Measurements from ENCODE around the gene SIGMAR1. TPM values are rescaled to one million over a fixed set of nuclear protein-coding genes. Genes with fewer than 3 reads are reported as not detected.

Gene SIGMAR1
- total RNA-seq, 2 donors from 2014 or later, result 103 to 142 TPM

DNA sequence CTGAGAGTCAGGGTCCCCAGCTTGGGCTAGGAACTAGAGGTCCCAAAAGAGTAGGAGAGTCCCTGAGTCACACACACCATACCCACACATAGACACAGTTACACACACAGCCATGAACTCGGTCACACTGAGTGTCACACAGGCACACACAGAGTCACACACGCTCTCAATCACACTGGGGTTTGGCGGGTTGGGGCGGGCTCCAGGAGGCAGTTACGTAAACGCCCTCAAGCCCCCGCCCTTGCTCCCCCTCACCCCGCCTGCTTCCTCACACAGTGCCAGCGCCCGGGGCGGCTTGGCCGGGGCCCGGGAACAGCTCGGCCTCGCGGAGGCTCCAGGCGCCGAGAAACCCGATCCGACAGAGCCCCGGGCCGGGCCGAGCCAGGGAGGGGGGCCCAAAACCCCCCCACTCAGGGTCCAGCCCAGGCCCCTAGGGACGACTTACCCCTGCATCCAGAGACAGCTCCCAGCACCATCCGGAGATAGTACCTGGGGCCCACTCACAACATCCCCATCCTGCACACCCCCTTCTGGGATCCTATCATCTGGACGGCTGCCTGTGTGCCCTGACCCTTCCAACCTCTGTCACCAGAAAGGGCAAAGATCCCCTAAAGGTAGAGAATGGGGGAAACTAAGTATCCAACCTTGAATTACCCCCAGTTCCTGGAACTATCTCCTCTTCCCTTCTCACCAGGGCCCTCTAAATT is 44.5 kb downstream of the SIGMAR1 start:
- H3K4me1 ChIP-seq (replicated peaks), result peaks cover 17% of the 10 kb centered on the region
- H3K27ac ChIP-seq, result peak overlapping the region; percentile 63 to 69
- no peaks in the 10 kb centered on the region for H3K36me3 ChIP-seq
- no peak overlapping the region for H3K4me3 ChIP-seq
- peak; percentile 88 for DNase-seq (ENCODE audit: low spot score)
- 3% methylated on average over 26 of the region's 26 CpGs for WGBS
- TF ChIP-seq POLR2AphosphoS5 (IDR thresholded peaks at IDR 0.05), result peak; percentile 76
- TF ChIP-seq, protein P1, sequence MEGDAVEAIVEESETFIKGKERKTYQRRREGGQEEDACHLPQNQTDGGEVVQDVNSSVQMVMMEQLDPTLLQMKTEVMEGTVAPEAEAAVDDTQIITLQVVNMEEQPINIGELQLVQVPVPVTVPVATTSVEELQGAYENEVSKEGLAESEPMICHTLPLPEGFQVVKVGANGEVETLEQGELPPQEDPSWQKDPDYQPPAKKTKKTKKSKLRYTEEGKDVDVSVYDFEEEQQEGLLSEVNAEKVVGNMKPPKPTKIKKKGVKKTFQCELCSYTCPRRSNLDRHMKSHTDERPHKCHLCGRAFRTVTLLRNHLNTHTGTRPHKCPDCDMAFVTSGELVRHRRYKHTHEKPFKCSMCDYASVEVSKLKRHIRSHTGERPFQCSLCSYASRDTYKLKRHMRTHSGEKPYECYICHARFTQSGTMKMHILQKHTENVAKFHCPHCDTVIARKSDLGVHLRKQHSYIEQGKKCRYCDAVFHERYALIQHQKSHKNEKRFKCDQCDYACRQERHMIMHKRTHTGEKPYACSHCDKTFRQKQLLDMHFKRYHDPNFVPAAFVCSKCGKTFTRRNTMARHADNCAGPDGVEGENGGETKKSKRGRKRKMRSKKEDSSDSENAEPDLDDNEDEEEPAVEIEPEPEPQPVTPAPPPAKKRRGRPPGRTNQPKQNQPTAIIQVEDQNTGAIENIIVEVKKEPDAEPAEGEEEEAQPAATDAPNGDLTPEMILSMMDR (IDR thresholded peaks at IDR 0.05), result no peak
- intact Hi-C loops (cut with DNase I), result no loop called here
- no peaks in the 10 kb centered on the region for H3K9me3 ChIP-seq
- no peaks in the 10 kb centered on the region for H3K27me3 ChIP-seq (replicated peaks; ENCODE audit: insufficient read depth)

DNA sequence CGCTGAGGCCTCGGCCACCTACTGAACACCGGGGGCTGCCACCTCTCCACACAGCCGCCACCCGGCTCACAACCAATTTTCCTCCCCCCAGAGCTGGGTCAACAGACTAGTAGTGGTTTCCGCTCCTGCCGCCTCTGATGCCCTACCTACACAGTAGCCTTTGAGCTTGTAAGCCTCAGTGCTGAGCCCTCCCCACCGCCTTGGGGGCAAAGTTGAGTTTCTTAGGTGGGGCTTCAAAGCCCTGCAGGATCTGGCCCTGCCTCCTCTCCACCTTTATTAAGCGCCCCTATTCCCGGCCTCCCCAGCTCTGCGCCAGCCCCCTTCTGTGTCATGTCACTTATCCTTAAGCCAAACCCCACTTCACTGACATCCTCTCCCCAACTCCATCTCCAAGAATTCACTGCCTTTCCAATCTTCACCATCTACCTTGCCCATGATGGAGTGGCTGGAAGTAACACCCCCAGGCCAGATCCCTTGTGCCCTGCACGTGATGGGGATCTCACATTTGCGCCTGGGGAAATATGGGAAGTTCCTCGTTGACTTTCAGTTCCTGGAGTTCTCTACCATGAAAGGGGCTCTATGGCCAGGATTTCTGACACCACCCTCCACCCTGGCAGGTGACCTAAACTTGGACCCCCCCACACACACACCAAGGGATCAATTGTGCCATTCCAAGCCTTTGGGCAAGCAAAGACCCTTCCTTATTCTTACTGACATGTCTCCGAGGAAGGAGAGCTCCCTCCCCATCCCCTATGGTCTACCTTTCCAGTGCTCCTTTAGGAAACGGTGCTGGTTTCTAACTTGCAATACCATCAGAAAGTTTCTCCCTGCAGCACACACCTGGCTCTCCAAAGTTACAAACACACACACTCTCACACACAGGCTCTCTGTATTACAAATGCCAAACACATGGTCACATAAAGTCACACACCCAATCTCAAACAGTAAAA is 45.4 kb downstream of the SIGMAR1 start:
- 37% methylated on average over 16 of the region's 16 CpGs for WGBS
- H3K4me1 ChIP-seq (replicated peaks), result peaks cover 17% of the 10 kb centered on the region
- no peak for DNase-seq (ENCODE audit: low spot score)
- no peaks in the 10 kb centered on the region for H3K27me3 ChIP-seq (replicated peaks; ENCODE audit: insufficient read depth)
- intact Hi-C loops (cut with DNase I), result loop anchor here (1.0 to 2.0 kb wide), 2 partner anchors 44 to 189 kb away; no protein-coding TSS in a partner anchor
- H3K36me3 ChIP-seq, result no peaks in the 10 kb centered on the region
- no peaks in the 10 kb centered on the region for H3K9me3 ChIP-seq
- no peak overlapping the region for H3K4me3 ChIP-seq
- H3K27ac ChIP-seq, result peak overlapping the region; percentile 8 to 63
- no peak for TF ChIP-seq POLR2A (IDR thresholded peaks at IDR 0.05)
- TF ChIP-seq, protein P1 (IDR thresholded peaks at IDR 0.05), result no peak
- no peak for TF ChIP-seq POLR2AphosphoS5 (IDR thresholded peaks at IDR 0.05)

DNA sequence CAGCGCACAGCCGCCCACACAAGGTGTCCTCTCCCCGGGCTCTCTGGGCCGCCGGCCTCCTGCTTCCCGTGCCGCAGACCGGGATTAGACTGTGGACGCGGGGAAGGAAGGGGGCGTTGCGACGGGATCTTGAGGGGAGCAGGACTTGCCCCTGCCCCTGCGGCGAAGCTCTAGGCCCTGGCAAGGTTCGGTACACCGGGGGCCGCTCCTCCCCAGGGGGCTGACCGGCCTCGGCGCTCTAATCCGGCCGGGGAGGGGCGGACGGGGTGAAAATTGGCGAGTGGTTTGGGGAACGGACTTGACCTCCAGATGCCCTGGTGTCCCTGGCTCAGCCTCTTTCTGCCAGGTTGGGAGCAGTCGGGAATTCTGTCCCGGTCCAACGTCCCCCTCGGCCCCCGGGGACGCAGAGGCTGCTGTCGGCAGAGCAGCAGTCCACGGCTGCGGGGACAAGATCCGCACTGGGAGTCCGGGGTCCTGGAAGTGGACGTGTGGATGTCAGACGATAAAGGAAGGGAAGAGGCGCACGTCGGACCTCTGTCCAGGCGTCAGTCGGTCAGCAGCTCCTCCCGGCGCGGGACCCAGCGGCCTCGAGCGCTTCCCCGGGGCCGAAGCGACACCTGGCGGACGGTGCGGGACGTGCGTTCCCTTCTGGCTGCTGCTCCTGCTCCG is 46.2 kb downstream of the SIGMAR1 start:
- DNase-seq (ENCODE audit: low spot score), result peak; percentile 84
- 15% methylated on average over 60 of the region's 60 CpGs for WGBS
- H3K4me1 ChIP-seq (replicated peaks), result peaks cover 17% of the 10 kb centered on the region
- H3K27me3 ChIP-seq (replicated peaks; ENCODE audit: insufficient read depth), result no peaks in the 10 kb centered on the region
- TF ChIP-seq, protein P1 (IDR thresholded peaks at IDR 0.05), result peak; percentile 89 to 96 (median 94)
- TF ChIP-seq POLR2A (IDR thresholded peaks at IDR 0.05), result no peak
- peak; percentile 42 for TF ChIP-seq POLR2AphosphoS5 (IDR thresholded peaks at IDR 0.05)
- no peaks in the 10 kb centered on the region for H3K9me3 ChIP-seq
- no peak overlapping the region for H3K27ac ChIP-seq
- H3K36me3 ChIP-seq, result no peaks in the 10 kb centered on the region
- intact Hi-C loops (cut with DNase I), result loop anchor here (1.0 to 2.0 kb wide), 2 partner anchors 43 to 189 kb away; no protein-coding TSS in a partner anchor
- H3K4me3 ChIP-seq, result no peak overlapping the region

DNA sequence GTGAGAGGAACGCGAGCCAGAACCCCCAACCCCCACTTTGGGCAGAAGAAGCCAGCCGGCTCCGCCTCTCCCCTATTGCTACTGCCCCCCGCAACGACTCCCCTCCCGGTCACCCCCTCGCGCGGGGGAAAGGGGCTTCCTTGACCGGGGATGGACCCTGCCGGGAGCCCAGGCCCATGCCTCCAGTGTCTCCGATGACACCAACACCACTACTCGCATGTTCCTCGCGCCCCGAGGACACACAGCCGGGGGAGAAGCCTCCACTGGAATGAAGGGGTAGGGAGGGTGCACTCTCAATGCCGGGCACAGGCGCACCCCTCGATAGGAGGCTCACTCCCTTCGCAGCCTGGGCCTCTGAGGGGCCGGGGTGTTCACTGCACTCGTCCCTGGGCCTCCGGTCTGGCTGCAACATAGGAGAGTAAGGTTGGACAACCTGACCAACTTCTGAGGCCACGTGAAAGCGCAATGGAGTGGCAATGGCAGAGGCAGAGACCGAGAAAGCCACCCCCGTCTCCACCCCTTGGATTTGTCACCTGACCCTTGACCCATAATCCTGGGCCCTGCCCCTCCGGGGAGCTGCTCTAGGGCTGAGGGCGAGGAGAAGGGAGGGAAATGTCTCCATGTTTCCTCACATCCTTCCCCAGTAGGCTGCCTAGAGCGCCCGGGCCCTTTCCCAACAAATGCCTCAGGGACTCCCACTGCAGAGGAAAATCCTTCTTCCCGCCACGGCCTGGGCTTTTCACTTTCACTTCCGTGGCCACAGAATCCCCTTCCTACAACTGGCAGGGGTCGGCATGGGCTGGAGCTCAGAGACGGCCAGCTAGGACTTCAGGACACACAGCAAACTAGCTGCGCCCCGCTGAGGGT is 47.0 kb downstream of the SIGMAR1 start:
- intact Hi-C loops (cut with DNase I), result loop anchor here (1.0 to 2.0 kb wide), 2 partner anchors 42 to 188 kb away; no protein-coding TSS in a partner anchor
- TF ChIP-seq POLR2A (IDR thresholded peaks at IDR 0.05) (no peak), POLR2AphosphoS5 (IDR thresholded peaks at IDR 0.05) (no peak)
- TF ChIP-seq, protein P1 (IDR thresholded peaks at IDR 0.05), result no peak
- Histone ChIP-seq H3K27ac (peak overlapping the region in 1 of 2 donors; percentile 20), H3K27me3 (replicated peaks; ENCODE audit: insufficient read depth) (no peaks in the 10 kb centered on the region), H3K4me1 (replicated peaks) (peaks cover 17% of the 10 kb centered on the region), H3K9me3 (no peaks in the 10 kb centered on the region), H3K4me3 (peak overlapping the region; percentile 46 to 62), H3K36me3 (no peaks in the 10 kb centered on the region)
- 43% methylated on average over 40 of the region's 40 CpGs for WGBS
- DNase-seq (ENCODE audit: low spot score), result no peak
